GM23338 (cell line): Measurements from ENCODE around the gene FBLN2. TPM values are rescaled to one million over a fixed set of nuclear protein-coding genes. Genes with fewer than 3 reads are reported as not detected.
A peak's percentile ranks its signal among the peaks of the same experiment; 100 is the strongest.

Source experiments
- ATAC-seq: fragments of 200-7000 bp; cut with Tn5 transposase; 3 replicates; pipeline ENCODE4 v1.9.1; 2020
- DNase-seq: peaks from one replicate; pipeline ENCODE4 v3.0.0-alpha.2; 2015; ENCODE audit warnings: low spot score
- H2AFZ ChIP-seq: fragments of 200-600 bp; sonication (generic); 2 replicates; pipeline ENCODE4 v1.8.0; 2016; ENCODE audit warnings: antibody characterized with exemption, mild to moderate bottlenecking, moderate library complexity
- H3F3A ChIP-seq: fragments of 200-600 bp; sonication (generic); replicated peaks from 2 replicates; pipeline ENCODE4 v1.8.0; 2017; ENCODE audit warnings: antibody characterized with exemption, mixed run types, low read depth
- H3K27ac ChIP-seq: fragments of 200-600 bp; sonication (generic); 2 replicates; pipeline ENCODE4 v1.6.1; 2016; ENCODE audit warnings: low read depth
- H3K27me3 ChIP-seq: fragments of 200-600 bp; sonication (generic); 2 replicates; pipeline ENCODE4 v1.8.0; 2016; ENCODE audit warnings: mild to moderate bottlenecking, mixed run types, moderate library complexity; ENCODE audit not compliant: insufficient read depth
- H3K36me3 ChIP-seq: fragments of 200-600 bp; sonication (generic); 2 replicates; pipeline ENCODE4 v1.8.0; 2016; ENCODE audit warnings: mild to moderate bottlenecking; ENCODE audit not compliant: insufficient read depth
- H3K4me1 ChIP-seq: fragments of 200-600 bp; sonication (generic); 2 replicates; pipeline ENCODE4 v1.8.0; 2016; ENCODE audit warnings: mild to moderate bottlenecking, moderate library complexity; ENCODE audit not compliant: insufficient read depth
- H3K4me2 ChIP-seq: fragments of 200-600 bp; sonication (generic); 2 replicates; pipeline ENCODE4 v1.7.1; 2017; ENCODE audit warnings: mixed run types
- H3K4me3 ChIP-seq: fragments of 200-600 bp; sonication (generic); 2 replicates; pipeline ENCODE4 v1.6.1; 2016; ENCODE audit warnings: mixed run types
- H3K79me2 ChIP-seq: fragments of 200-600 bp; sonication (generic); replicated peaks from 2 replicates; pipeline ENCODE4 v1.8.0; 2017; ENCODE audit warnings: mild to moderate bottlenecking; ENCODE audit not compliant: insufficient read depth
- H3K9me2 ChIP-seq: fragments of 200-600 bp; sonication (generic); 2 replicates; pipeline ENCODE4 v1.8.0; 2017; ENCODE audit not compliant: insufficient read depth
- H4K20me1 ChIP-seq: fragments of 200-600 bp; sonication (generic); replicated peaks from 2 replicates; pipeline ENCODE4 v1.8.0; 2017; ENCODE audit warnings: mild to moderate bottlenecking; ENCODE audit not compliant: insufficient read depth
- H3K27ac Mint-ChIP-seq: 2 replicates; pipeline ENCODE4 v1.8.0; 2020; ENCODE audit warnings: inconsistent platforms, mild to moderate bottlenecking, moderate library complexity, mixed read lengths
- H3K27me3 Mint-ChIP-seq: 3 replicates; pipeline ENCODE4 v1.8.0; 2022; ENCODE audit warnings: low read depth, mild to moderate bottlenecking, moderate library complexity, mixed read lengths, inconsistent platforms; ENCODE audit not compliant: insufficient read depth, poor library complexity
- H3K36me3 Mint-ChIP-seq: 3 replicates; pipeline ENCODE4 v1.8.0; 2021; ENCODE audit warnings: low read depth, mild to moderate bottlenecking, inconsistent platforms, moderate library complexity, mixed read lengths
- H3K4me1 Mint-ChIP-seq: 3 replicates; pipeline ENCODE4 v1.8.0; 2020; ENCODE audit warnings: mild to moderate bottlenecking, inconsistent platforms, mixed read lengths
- H3K4me3 Mint-ChIP-seq: 3 replicates; pipeline ENCODE4 v1.8.0; 2021; ENCODE audit warnings: moderate library complexity, mild to moderate bottlenecking, inconsistent platforms, mixed read lengths
- H3K9me3 Mint-ChIP-seq: 3 replicates; pipeline ENCODE4 v1.8.0; 2020; ENCODE audit warnings: moderate library complexity, mild to moderate bottlenecking, inconsistent platforms, mixed read lengths
- CREB1 ChIP-seq: fragments of 250-450 bp; sonication (Bioruptor Pico); IDR thresholded peaks from 2 replicates; pipeline ENCODE4 v1.5.0; 2020; ENCODE audit warnings: low read depth, mild to moderate bottlenecking, moderate library complexity
- ETS1 ChIP-seq: IDR thresholded peaks from 2 replicates; pipeline ENCODE4 v1.6.1; 2016; ENCODE audit warnings: antibody characterized with exemption
- EZH2 ChIP-seq: fragments of 200-600 bp; sonication (generic); IDR thresholded peaks from one replicate; pipeline ENCODE4 v1.8.0; 2017; ENCODE audit warnings: antibody characterized with exemption, mild to moderate bottlenecking, low read depth; ENCODE audit not compliant: unreplicated experiment
- EZH2phosphoT487 ChIP-seq: fragments of 200-600 bp; sonication (generic); IDR thresholded peaks from one replicate; pipeline ENCODE4 v1.8.1; 2018; ENCODE audit warnings: antibody characterized with exemption; ENCODE audit not compliant: unreplicated experiment
- JUNB ChIP-seq: IDR thresholded peaks from one replicate; pipeline ENCODE4 v1.6.1; 2016; ENCODE audit warnings: antibody characterized with exemption; ENCODE audit not compliant: unreplicated experiment
- NANOG ChIP-seq: IDR thresholded peaks from 2 replicates; pipeline ENCODE4 v1.6.1; 2016; ENCODE audit warnings: antibody characterized with exemption, borderline replicate concordance
- POLR2AphosphoS5 ChIP-seq: IDR thresholded peaks from 2 replicates; pipeline ENCODE4 v1.6.1; 2016; ENCODE audit warnings: antibody characterized with exemption, low read depth
- STAT1 ChIP-seq: IDR thresholded peaks from one replicate; pipeline ENCODE4 v1.6.1; 2016; ENCODE audit warnings: antibody characterized with exemption; ENCODE audit not compliant: unreplicated experiment
- ZNF114 ChIP-seq: fragments of 250-450 bp; sonication (Bioruptor Pico); IDR thresholded peaks from 2 replicates; pipeline ENCODE4 v1.5.0; 2020; ENCODE audit warnings: mild to moderate bottlenecking, moderate library complexity
- ZNF331 ChIP-seq: fragments of 250-450 bp; sonication (Bioruptor Pico); IDR thresholded peaks from 2 replicates; pipeline ENCODE4 v1.5.0; 2020; ENCODE audit warnings: low read depth, mild to moderate bottlenecking, moderate library complexity
- polyA plus RNA-seq: library from polyadenylated mRNA; unstranded; fragments of >200 nt; fragmentation: Nextera tagmentation; extraction: Ambion mirVana; gene quantifications from 2 replicates; pipeline ENCODE4 v1.2.1, GENCODE V29; 2016
- total RNA-seq: library from RNA; depleted of rRNA; stranded (reverse); fragments of >200 nt; shearing (Covaris generic); gene quantifications from 2 replicates; pipeline ENCODE4 v1.2.3, GENCODE V29; 2014
- TF ChIP-seq, protein P1 (sequence below): IDR thresholded peaks from one replicate; pipeline ENCODE4 v1.6.1; 2018; ENCODE audit warnings: antibody characterized with exemption; ENCODE audit not compliant: unreplicated experiment
- TF ChIP-seq, protein P2 (sequence below): fragments of 250-450 bp; sonication (Bioruptor Pico); IDR thresholded peaks from 2 replicates; pipeline ENCODE4 v1.5.0; 2020; ENCODE audit warnings: mild to moderate bottlenecking, moderate library complexity
- TF ChIP-seq, protein P3 (sequence below), 2 experiments: fragments of 200-600 bp in 1 of 2; sonication (generic) in 1 of 2; conservative IDR thresholded peaks; 2 replicates each; pipeline versions ENCODE4 v1.5.1 to v1.6.1; 2016 to 2017; ENCODE audit warnings: antibody characterized with exemption in 2 of 2, low read depth in 2 of 2, mild to moderate bottlenecking in 2 of 2, moderate library complexity in 1 of 2

The FBLN2 gene
- total and polyA plus RNA-seq, 2 experiments from 2014 or later: 18.8 to 26.8 TPM

DNA sequence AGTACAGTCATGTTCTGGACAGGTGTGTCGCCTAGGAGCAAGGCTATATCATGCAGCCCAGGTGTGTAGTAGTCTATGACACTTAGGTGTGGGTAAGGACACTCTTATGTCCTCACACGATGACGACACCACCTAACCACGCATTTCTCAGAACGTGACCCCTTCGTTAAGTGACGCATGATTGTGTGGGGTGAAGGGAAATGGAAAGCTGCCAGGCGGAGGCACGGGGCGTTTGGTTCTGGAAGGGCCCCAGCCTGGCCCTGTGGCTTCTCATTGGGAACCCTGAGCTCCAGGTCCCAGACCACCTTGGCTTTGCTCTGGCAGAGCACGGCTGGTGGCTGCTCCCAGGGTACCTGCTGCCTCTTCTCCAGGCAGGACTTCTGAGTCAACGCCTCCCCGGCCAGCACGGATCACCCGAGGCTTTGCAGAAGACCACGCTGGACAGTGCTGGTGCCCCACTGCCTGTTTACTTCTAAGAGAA, 39.3 kb downstream of the FBLN2 start:
- Mint-ChIP-seq H3K36me3 (no peaks in the 10 kb centered on the region), H3K4me1 (peaks cover 24% of the 10 kb centered on the region), H3K4me3 (no peak overlapping the region), H3K27me3 (peaks cover 4% of the 10 kb centered on the region), H3K9me3 (no peaks in the 10 kb centered on the region), H3K27ac (no peak overlapping the region)
- DNase-seq (no peak), ATAC-seq (0 out of 3 replicates have a peak, but pooled peaks have one; percentile 13)
- H3K79me2 ChIP-seq: no peaks in the 10 kb centered on the region
- H3K36me3 ChIP-seq: no peaks in the 10 kb centered on the region
- H3K9me2 ChIP-seq: no peaks in the 10 kb centered on the region
- H3K4me1 ChIP-seq: peaks cover 18% of the 10 kb centered on the region
- TF ChIP-seq ZNF114 (CRISPR knock-in tag) (no peak), EZH2phosphoT487 (no peak), CREB1 (no peak), NANOG (no peak), STAT1 (no peak), ZNF331 (CRISPR knock-in tag) (no peak), POLR2AphosphoS5 (no peak), EZH2 (no peak), JUNB (no peak), ETS1 (no peak)
- TF ChIP-seq, protein P1, sequence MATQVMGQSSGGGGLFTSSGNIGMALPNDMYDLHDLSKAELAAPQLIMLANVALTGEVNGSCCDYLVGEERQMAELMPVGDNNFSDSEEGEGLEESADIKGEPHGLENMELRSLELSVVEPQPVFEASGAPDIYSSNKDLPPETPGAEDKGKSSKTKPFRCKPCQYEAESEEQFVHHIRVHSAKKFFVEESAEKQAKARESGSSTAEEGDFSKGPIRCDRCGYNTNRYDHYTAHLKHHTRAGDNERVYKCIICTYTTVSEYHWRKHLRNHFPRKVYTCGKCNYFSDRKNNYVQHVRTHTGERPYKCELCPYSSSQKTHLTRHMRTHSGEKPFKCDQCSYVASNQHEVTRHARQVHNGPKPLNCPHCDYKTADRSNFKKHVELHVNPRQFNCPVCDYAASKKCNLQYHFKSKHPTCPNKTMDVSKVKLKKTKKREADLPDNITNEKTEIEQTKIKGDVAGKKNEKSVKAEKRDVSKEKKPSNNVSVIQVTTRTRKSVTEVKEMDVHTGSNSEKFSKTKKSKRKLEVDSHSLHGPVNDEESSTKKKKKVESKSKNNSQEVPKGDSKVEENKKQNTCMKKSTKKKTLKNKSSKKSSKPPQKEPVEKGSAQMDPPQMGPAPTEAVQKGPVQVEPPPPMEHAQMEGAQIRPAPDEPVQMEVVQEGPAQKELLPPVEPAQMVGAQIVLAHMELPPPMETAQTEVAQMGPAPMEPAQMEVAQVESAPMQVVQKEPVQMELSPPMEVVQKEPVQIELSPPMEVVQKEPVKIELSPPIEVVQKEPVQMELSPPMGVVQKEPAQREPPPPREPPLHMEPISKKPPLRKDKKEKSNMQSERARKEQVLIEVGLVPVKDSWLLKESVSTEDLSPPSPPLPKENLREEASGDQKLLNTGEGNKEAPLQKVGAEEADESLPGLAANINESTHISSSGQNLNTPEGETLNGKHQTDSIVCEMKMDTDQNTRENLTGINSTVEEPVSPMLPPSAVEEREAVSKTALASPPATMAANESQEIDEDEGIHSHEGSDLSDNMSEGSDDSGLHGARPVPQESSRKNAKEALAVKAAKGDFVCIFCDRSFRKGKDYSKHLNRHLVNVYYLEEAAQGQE: no peak
- TF ChIP-seq, protein P2, sequence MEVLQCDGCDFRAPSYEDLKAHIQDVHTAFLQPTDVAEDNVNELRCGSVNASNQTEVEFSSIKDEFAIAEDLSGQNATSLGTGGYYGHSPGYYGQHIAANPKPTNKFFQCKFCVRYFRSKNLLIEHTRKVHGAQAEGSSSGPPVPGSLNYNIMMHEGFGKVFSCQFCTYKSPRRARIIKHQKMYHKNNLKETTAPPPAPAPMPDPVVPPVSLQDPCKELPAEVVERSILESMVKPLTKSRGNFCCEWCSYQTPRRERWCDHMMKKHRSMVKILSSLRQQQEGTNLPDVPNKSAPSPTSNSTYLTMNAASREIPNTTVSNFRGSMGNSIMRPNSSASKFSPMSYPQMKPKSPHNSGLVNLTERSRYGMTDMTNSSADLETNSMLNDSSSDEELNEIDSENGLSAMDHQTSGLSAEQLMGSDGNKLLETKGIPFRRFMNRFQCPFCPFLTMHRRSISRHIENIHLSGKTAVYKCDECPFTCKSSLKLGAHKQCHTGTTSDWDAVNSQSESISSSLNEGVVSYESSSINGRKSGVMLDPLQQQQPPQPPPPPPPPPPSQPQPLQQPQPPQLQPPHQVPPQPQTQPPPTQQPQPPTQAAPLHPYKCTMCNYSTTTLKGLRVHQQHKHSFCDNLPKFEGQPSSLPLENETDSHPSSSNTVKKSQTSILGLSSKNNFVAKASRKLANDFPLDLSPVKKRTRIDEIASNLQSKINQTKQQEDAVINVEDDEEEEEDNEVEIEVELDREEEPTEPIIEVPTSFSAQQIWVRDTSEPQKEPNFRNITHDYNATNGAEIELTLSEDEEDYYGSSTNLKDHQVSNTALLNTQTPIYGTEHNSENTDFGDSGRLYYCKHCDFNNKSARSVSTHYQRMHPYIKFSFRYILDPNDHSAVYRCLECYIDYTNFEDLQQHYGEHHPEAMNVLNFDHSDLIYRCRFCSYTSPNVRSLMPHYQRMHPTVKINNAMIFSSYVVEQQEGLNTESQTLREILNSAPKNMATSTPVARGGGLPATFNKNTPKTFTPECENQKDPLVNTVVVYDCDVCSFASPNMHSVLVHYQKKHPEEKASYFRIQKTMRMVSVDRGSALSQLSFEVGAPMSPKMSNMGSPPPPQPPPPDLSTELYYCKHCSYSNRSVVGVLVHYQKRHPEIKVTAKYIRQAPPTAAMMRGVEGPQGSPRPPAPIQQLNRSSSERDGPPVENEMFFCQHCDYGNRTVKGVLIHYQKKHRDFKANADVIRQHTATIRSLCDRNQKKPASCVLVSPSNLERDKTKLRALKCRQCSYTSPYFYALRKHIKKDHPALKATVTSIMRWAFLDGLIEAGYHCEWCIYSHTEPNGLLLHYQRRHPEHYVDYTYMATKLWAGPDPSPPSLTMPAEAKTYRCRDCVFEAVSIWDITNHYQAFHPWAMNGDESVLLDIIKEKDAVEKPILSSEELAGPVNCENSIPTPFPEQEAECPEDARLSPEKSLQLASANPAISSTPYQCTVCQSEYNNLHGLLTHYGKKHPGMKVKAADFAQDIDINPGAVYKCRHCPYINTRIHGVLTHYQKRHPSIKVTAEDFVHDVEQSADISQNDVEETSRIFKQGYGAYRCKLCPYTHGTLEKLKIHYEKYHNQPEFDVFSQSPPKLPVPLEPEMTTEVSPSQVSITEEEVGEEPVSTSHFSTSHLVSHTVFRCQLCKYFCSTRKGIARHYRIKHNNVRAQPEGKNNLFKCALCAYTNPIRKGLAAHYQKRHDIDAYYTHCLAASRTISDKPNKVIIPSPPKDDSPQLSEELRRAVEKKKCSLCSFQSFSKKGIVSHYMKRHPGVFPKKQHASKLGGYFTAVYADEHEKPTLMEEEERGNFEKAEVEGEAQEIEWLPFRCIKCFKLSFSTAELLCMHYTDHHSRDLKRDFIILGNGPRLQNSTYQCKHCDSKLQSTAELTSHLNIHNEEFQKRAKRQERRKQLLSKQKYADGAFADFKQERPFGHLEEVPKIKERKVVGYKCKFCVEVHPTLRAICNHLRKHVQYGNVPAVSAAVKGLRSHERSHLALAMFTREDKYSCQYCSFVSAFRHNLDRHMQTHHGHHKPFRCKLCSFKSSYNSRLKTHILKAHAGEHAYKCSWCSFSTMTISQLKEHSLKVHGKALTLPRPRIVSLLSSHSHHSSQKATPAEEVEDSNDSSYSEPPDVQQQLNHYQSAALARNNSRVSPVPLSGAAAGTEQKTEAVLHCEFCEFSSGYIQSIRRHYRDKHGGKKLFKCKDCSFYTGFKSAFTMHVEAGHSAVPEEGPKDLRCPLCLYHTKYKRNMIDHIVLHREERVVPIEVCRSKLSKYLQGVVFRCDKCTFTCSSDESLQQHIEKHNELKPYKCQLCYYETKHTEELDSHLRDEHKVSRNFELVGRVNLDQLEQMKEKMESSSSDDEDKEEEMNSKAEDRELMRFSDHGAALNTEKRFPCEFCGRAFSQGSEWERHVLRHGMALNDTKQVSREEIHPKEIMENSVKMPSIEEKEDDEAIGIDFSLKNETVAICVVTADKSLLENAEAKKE: no peak
- TF ChIP-seq, protein P3, sequence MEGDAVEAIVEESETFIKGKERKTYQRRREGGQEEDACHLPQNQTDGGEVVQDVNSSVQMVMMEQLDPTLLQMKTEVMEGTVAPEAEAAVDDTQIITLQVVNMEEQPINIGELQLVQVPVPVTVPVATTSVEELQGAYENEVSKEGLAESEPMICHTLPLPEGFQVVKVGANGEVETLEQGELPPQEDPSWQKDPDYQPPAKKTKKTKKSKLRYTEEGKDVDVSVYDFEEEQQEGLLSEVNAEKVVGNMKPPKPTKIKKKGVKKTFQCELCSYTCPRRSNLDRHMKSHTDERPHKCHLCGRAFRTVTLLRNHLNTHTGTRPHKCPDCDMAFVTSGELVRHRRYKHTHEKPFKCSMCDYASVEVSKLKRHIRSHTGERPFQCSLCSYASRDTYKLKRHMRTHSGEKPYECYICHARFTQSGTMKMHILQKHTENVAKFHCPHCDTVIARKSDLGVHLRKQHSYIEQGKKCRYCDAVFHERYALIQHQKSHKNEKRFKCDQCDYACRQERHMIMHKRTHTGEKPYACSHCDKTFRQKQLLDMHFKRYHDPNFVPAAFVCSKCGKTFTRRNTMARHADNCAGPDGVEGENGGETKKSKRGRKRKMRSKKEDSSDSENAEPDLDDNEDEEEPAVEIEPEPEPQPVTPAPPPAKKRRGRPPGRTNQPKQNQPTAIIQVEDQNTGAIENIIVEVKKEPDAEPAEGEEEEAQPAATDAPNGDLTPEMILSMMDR (conservative IDR thresholded peaks at IDR 0.05; ENCODE audit: low read depth in 2 of 2): no peak
- no peaks in the 10 kb centered on the region for H3K27me3 ChIP-seq
- no peaks in the 10 kb centered on the region; the same call in 1 of the 2 replicates for H3F3A ChIP-seq
- no peak overlapping the region for H3K4me3 ChIP-seq
- H4K20me1 ChIP-seq: peaks cover 2% of the 10 kb centered on the region; the same call in 1 of the 2 replicates
- H2AFZ ChIP-seq: no peak overlapping the region
- H3K27ac ChIP-seq: no peak overlapping the region
- H3K4me2 ChIP-seq: peak overlapping the region; percentile 53; the same call in 1 of the 2 replicates
